Activated CD8-positive, alpha-beta memory T cell treated with anti-CD3 and anti-CD28 coated beads, Interleukin-2, amount 50 U/mL, for 24 hours (primary cell): ENCODE results near the gene TPM1.
"Not testable (repeated sequence)": the region's sequence is repeated elsewhere in the genome, so short reads cannot be mapped to it uniquely, and the experiment has no call there.

Experiments used
- DNase-seq: peaks from one replicate; pipeline ENCODE4 v3.0.0-alpha.2; 2020; ENCODE audit errors: extremely low read depth

The TPM1 gene

GRCh38 chr15:63041974-63042876, at the start of gene TPM1:
TSS of gene TPM1 (plus strand) at chr15:63042747. CDS start at chr15:63042830, 83 bp downstream.
- DNase-seq: no peak

- no peak for DNase-seq
These were observed 49.5 kb upstream of the TPM1 start for GRCh38 chr15:62993066-62993465.

- not testable (repeated sequence) for DNase-seq
These were observed 48.9 kb upstream of the TPM1 start for GRCh38 chr15:62993632-62994031.

GRCh38 chr15:62994439-62994838, 48.1 kb upstream of the TPM1 start:
- no peak for DNase-seq

- no peak for DNase-seq
These were observed 47.4 kb upstream of the TPM1 start for GRCh38 chr15:62994975-62995681.

GRCh38 chr15:62997441-62997840, 45.1 kb upstream of the TPM1 start:
- no peak for DNase-seq

GRCh38 chr15:62998262-62998890, 44.2 kb upstream of the TPM1 start:
- DNase-seq: no peak

GRCh38 chr15:62999178-62999577, 43.4 kb upstream of the TPM1 start:
- no peak for DNase-seq

GRCh38 chr15:62999923-63000561, 42.5 kb upstream of the TPM1 start:
- DNase-seq: no peak

GRCh38 chr15:63000706-63001105, 41.8 kb upstream of the TPM1 start:
- no peak for DNase-seq

- no peak for DNase-seq
These were observed 38.3 kb upstream of the TPM1 start for GRCh38 chr15:63004211-63004610.

- no peak for DNase-seq
These were observed 36.3 kb upstream of the TPM1 start for GRCh38 chr15:63006032-63006878.

- DNase-seq: no peak
These were observed 34.1 kb upstream of the TPM1 start for GRCh38 chr15:63008333-63009049.

GRCh38 chr15:63010386-63010785, 32.2 kb upstream of the TPM1 start:
- DNase-seq: no peak

- DNase-seq: no peak
These were observed 31.4 kb upstream of the TPM1 start for GRCh38 chr15:63010920-63011693.

GRCh38 chr15:63012444-63012843, 30.1 kb upstream of the TPM1 start:
- no peak for DNase-seq

- no peak for DNase-seq
These were observed 29.3 kb upstream of the TPM1 start for GRCh38 chr15:63013052-63013808.

- DNase-seq: no peak
These were observed 28.0 kb upstream of the TPM1 start for GRCh38 chr15:63014578-63014977.

- no peak for DNase-seq
These were observed 26.9 kb upstream of the TPM1 start for GRCh38 chr15:63015618-63016017.
